ENCODE measurements around the gene LDHB.

GRCh38 chr12:21644516-21644915, 13.1 kb downstream of the LDHB start:
- TF ChIP-seq CTCF (conservative IDR thresholded peaks at IDR 0.05 in 1 of 2, IDR thresholded peaks at IDR 0.05 in 1 of 2; ENCODE audit: extremely low read depth in 1 of 2, insufficient read depth in 1 of 2, low read depth in 1 of 2, low read length in 2 of 2) (no peak), EZH2 (IDR thresholded peaks at IDR 0.05; ENCODE audit: borderline replicate concordance, low read length) (no peak)

Data from mammary epithelial cell (primary cell).